Measurements from ENCODE around the gene TCF3.

DNA sequence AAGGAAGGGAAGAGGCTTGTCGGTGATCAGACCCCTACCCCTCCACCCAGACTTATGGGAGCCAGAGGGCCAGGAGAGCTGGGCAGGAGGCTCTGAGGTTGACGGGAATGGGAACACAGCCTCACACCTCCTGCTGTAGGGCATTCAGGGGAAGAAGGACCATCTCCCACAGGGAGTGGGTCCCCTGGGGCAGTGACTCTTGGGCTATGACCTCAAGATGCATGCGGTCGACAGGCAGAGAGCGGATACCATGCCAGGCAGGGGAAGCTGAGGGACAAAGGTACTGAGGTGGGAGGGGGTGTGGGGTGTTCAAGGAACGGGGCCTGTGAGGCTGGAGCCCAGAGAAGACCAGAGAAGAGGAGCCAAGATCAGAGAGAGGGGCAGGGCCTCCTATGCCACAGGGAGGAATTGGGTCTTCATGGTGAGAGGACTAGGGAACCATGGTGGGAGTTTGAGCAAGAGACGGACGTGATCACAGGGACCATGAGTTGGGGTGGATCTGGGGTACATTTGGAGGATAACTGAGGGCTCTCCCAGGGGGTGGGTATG is 4.6 kb upstream of the TCF3 start:
- TF ChIP-seq POLR2A (IDR thresholded peaks at IDR 0.05) (no peak), POLR2AphosphoS5 (IDR thresholded peaks at IDR 0.05) (no peak), EP300 (IDR thresholded peaks at IDR 0.05) (no peak)
- TF ChIP-seq, protein P1, sequence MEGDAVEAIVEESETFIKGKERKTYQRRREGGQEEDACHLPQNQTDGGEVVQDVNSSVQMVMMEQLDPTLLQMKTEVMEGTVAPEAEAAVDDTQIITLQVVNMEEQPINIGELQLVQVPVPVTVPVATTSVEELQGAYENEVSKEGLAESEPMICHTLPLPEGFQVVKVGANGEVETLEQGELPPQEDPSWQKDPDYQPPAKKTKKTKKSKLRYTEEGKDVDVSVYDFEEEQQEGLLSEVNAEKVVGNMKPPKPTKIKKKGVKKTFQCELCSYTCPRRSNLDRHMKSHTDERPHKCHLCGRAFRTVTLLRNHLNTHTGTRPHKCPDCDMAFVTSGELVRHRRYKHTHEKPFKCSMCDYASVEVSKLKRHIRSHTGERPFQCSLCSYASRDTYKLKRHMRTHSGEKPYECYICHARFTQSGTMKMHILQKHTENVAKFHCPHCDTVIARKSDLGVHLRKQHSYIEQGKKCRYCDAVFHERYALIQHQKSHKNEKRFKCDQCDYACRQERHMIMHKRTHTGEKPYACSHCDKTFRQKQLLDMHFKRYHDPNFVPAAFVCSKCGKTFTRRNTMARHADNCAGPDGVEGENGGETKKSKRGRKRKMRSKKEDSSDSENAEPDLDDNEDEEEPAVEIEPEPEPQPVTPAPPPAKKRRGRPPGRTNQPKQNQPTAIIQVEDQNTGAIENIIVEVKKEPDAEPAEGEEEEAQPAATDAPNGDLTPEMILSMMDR (IDR thresholded peaks at IDR 0.05), result no peak
